Measurements from ENCODE around the gene MLLT10.

- TF ChIP-seq EZH2 (IDR thresholded peaks at IDR 0.05; ENCODE audit: low read depth) = no peak
- TF ChIP-seq, protein P1, sequence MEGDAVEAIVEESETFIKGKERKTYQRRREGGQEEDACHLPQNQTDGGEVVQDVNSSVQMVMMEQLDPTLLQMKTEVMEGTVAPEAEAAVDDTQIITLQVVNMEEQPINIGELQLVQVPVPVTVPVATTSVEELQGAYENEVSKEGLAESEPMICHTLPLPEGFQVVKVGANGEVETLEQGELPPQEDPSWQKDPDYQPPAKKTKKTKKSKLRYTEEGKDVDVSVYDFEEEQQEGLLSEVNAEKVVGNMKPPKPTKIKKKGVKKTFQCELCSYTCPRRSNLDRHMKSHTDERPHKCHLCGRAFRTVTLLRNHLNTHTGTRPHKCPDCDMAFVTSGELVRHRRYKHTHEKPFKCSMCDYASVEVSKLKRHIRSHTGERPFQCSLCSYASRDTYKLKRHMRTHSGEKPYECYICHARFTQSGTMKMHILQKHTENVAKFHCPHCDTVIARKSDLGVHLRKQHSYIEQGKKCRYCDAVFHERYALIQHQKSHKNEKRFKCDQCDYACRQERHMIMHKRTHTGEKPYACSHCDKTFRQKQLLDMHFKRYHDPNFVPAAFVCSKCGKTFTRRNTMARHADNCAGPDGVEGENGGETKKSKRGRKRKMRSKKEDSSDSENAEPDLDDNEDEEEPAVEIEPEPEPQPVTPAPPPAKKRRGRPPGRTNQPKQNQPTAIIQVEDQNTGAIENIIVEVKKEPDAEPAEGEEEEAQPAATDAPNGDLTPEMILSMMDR (conservative IDR thresholded peaks at IDR 0.05) = no peak
Observed at GRCh38 chr10:21744223-21744622, 210.2 kb downstream of the MLLT10 start.

Data from PC-9 (cell line).